ENCODE measurements around the gene SMIM10L2A.

DNA sequence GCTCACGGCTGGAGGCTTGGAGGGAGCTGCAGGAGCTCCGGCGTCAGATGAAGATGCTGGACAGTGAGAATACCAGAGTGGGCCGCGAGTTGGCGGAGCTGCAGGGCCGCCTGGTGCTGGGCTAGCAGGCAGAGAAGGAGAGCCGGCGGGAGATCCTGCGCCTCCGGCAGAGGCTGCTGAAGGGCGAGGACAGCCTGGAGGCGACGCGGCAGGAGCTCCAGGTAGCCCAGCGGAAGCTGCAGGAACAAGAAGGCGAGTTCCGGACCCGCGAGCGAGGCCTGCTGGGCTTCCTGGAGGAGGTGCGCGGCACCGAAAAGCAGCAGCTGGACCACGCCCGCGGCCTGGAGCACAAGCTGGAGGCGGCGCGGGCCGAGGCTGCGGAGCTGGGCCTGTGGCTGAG, 14.7 kb downstream of the SMIM10L2A start:
- TF ChIP-seq ZNF274 (IDR thresholded peaks at IDR 0.05; ENCODE audit: low read depth, low read length), result no peak
- no peak for TF ChIP-seq SUZ12 (IDR thresholded peaks at IDR 0.05; ENCODE audit: extremely low read depth, insufficient read depth, insufficient read length)
